ENCODE data around the gene TBCD. TPM values are rescaled to one million over a fixed set of nuclear protein-coding genes. Genes with fewer than 3 reads are reported as not detected.
A peak's percentile ranks its signal among the peaks of the same experiment; 100 is the strongest.

Gene TBCD
- total RNA-seq, 1 experiment from 2014 or later, result 29.6 TPM

DNA sequence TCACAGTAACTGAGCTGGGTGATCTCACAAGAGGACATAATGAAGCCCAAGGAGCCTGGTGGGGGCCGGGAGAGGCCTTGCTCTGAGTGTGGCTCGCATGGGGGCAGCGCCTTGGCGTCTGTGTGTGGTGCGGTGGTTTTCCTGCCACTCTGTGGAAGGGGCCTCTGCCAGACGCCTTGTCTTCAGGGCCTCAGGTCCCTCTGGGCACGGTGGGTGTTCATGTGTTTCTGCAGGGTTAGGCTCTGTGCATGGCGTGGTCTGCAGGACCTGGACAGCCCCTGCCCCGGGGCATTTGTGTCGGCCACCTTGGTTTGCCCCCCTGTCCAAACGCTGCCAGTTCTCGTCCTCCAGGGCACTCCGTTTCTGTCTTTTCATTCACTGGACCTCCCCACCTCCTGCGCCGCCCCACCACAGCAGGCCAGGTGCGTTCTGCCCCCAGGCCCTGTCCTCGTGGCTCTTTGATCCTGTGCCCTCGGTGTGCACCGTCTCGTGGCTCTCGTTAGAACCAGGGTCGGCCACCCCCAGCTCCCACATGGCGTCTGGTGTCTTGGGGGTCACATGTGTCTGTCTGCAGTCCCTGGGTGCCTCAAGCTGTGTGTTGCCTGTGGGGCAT is 131.7 kb downstream of the TBCD start:
- Histone ChIP-seq H2AFZ (ENCODE audit: low read length) (no peak overlapping the region), H3K9me3 (ENCODE audit: low read length) (no peaks in the 10 kb centered on the region), H3K4me3 (ENCODE audit: low read length) (no peak overlapping the region), H3K27ac (ENCODE audit: low read length) (no peak overlapping the region), H3K9ac (ENCODE audit: low read length) (no peak overlapping the region), H3K36me3 (ENCODE audit: low read depth, low read length) (no peaks in the 10 kb centered on the region), H3K79me2 (ENCODE audit: low read length) (peaks cover 14% of the 10 kb centered on the region), H3K9me2 (replicated peaks; ENCODE audit: low read length) (no peaks in the 10 kb centered on the region), H4K20me1 (ENCODE audit: low read length) (no peaks in the 10 kb centered on the region), H3K4me2 (ENCODE audit: low read length) (no peak overlapping the region), H3F3A (ENCODE audit: low read length, unreplicated experiment) (no peaks in the 10 kb centered on the region), H3K4me1 (ENCODE audit: insufficient read depth, low read length) (peaks cover 30% of the 10 kb centered on the region), H3K27me3 (ENCODE audit: low read length) (no peaks in the 10 kb centered on the region)
- no peak for DNase-seq
- no peak for ATAC-seq
- ChIA-PET CTCF (no interaction called here), POLR2A (ENCODE audit: unreplicated experiment) (interaction anchor here (0.5 kb wide), 1 partner anchor 196 kb away, joined by 3 read pairs; the partner anchor contains the start of gene METRNL)
- intact Hi-C loops (cut with micrococcal nuclease), result no loop called here
- BruUV-seq (replicated peaks), result no TSS peak
- TF ChIP-seq, protein P1, sequence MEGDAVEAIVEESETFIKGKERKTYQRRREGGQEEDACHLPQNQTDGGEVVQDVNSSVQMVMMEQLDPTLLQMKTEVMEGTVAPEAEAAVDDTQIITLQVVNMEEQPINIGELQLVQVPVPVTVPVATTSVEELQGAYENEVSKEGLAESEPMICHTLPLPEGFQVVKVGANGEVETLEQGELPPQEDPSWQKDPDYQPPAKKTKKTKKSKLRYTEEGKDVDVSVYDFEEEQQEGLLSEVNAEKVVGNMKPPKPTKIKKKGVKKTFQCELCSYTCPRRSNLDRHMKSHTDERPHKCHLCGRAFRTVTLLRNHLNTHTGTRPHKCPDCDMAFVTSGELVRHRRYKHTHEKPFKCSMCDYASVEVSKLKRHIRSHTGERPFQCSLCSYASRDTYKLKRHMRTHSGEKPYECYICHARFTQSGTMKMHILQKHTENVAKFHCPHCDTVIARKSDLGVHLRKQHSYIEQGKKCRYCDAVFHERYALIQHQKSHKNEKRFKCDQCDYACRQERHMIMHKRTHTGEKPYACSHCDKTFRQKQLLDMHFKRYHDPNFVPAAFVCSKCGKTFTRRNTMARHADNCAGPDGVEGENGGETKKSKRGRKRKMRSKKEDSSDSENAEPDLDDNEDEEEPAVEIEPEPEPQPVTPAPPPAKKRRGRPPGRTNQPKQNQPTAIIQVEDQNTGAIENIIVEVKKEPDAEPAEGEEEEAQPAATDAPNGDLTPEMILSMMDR (conservative IDR thresholded peaks at IDR 0.05; ENCODE audit: low read depth, low read length), result no peak
- TF ChIP-seq EZH2 (IDR thresholded peaks at IDR 0.05; ENCODE audit: low read length, unreplicated experiment) (no peak), EZH2phosphoT487 (IDR thresholded peaks at IDR 0.05; ENCODE audit: borderline replicate concordance, low read length) (no peak)

DNA sequence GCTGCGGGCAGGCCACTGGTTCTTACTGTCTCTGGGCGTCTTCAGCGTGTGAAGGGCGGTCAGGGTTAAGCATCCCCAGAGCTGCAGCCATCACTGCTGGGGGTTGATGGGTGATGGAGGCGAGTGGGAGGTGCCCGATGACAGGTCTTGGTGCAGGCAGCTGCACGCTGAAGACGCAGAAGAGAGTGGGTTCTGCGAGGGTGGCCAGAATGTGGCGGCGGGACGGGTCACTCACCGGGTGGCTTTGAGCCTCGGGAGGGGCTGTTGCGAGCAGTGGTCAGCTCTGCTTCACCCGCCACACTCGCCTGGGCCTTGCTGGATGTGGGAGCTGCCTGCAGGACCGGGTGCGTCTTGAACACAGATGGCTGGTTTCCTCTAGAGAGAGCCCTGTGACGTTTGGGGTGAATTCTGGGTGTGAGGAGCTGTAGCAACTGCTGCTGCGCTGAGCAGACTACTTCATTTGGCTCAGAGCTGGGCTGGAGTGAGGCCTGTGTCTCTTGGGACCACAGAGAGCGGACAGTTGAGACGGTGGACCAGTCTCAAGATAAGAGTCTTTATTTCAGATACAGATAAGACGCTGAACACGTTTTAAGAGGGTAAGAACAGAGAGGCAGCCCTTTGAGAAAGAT is 132.6 kb downstream of the TBCD start:
- TF ChIP-seq EZH2 (IDR thresholded peaks at IDR 0.05; ENCODE audit: low read length, unreplicated experiment) (no peak), EZH2phosphoT487 (IDR thresholded peaks at IDR 0.05; ENCODE audit: borderline replicate concordance, low read length) (no peak)
- TF ChIP-seq, protein P1 (conservative IDR thresholded peaks at IDR 0.05; ENCODE audit: low read depth, low read length), result no peak
- no peaks in the 10 kb centered on the region for H3K9me3 ChIP-seq (ENCODE audit: low read length)
- CTCF ChIA-PET, result no interaction called here
- no peaks in the 10 kb centered on the region for H4K20me1 ChIP-seq (ENCODE audit: low read length)
- POLR2A ChIA-PET (ENCODE audit: unreplicated experiment), result no interaction called here
- DNase-seq, result no peak
- H3K4me1 ChIP-seq (ENCODE audit: insufficient read depth, low read length), result peaks cover 37% of the 10 kb centered on the region
- H2AFZ ChIP-seq (ENCODE audit: low read length), result no peak overlapping the region
- BruUV-seq (replicated peaks), result no TSS peak
- H3F3A ChIP-seq (ENCODE audit: low read length, unreplicated experiment), result no peaks in the 10 kb centered on the region
- no peak overlapping the region for H3K27ac ChIP-seq (ENCODE audit: low read length)
- no peak overlapping the region for H3K9ac ChIP-seq (ENCODE audit: low read length)
- no peaks in the 10 kb centered on the region for H3K27me3 ChIP-seq (ENCODE audit: low read length)
- no peak overlapping the region for H3K4me2 ChIP-seq (ENCODE audit: low read length)
- intact Hi-C loops (cut with micrococcal nuclease), result no loop called here
- H3K79me2 ChIP-seq (ENCODE audit: low read length), result peaks cover 14% of the 10 kb centered on the region
- H3K9me2 ChIP-seq (replicated peaks; ENCODE audit: low read length), result no peaks in the 10 kb centered on the region
- ATAC-seq, result no peak
- H3K36me3 ChIP-seq (ENCODE audit: low read depth, low read length), result no peaks in the 10 kb centered on the region
- H3K4me3 ChIP-seq (ENCODE audit: low read length), result no peak overlapping the region

DNA sequence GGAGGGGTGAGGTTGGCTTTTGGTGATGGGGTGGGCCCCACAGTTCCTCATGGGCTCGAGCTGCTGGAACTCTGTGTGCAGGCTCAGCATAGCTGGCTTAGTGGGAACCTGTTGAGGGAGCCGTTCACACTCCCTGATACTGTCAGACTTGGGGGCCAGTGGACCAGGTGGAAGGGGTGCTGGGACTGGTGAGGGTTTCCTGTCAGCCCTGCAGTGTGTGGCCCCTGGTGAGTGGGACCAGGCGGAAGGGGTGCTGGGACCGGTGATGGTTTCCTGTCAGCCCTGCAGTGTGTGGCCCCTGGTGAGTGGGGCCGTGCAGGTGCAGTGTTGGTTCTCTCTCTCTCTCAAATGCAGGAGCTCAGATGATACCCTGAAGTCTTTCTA is 133.1 kb downstream of the TBCD start:
- Histone ChIP-seq H3K4me1 (ENCODE audit: insufficient read depth, low read length) (peaks cover 40% of the 10 kb centered on the region), H3K9me2 (replicated peaks; ENCODE audit: low read length) (no peaks in the 10 kb centered on the region), H3K27ac (ENCODE audit: low read length) (peak overlapping the region; percentile 80), H3K9me3 (ENCODE audit: low read length) (no peaks in the 10 kb centered on the region), H3F3A (ENCODE audit: low read length, unreplicated experiment) (no peaks in the 10 kb centered on the region), H3K27me3 (ENCODE audit: low read length) (no peaks in the 10 kb centered on the region), H3K4me3 (ENCODE audit: low read length) (no peak overlapping the region), H4K20me1 (ENCODE audit: low read length) (no peaks in the 10 kb centered on the region), H3K79me2 (ENCODE audit: low read length) (peaks cover 12% of the 10 kb centered on the region), H3K4me2 (ENCODE audit: low read length) (no peak overlapping the region), H3K36me3 (ENCODE audit: low read depth, low read length) (no peaks in the 10 kb centered on the region), H2AFZ (ENCODE audit: low read length) (no peak overlapping the region), H3K9ac (ENCODE audit: low read length) (peak overlapping the region; percentile 51)
- ChIA-PET CTCF (no interaction called here), POLR2A (ENCODE audit: unreplicated experiment) (no interaction called here)
- DNase-seq, result no peak
- TF ChIP-seq EZH2 (IDR thresholded peaks at IDR 0.05; ENCODE audit: low read length, unreplicated experiment), result no peak
- no TSS peak for BruUV-seq (replicated peaks)
- intact Hi-C loops (cut with micrococcal nuclease), result no loop called here
- ATAC-seq, result no peak
